ENCODE results near the gene STOML3. TPM values are rescaled to one million over a fixed set of nuclear protein-coding genes. Genes with fewer than 3 reads are reported as not detected.

STOML3 gene
- total and polyA plus RNA-seq, 2 of the 8 experiments (the other 6 are each of a cell fraction or from before 2014, with no cell fraction given) = 0.06 TPM; not detected in 1

DNA sequence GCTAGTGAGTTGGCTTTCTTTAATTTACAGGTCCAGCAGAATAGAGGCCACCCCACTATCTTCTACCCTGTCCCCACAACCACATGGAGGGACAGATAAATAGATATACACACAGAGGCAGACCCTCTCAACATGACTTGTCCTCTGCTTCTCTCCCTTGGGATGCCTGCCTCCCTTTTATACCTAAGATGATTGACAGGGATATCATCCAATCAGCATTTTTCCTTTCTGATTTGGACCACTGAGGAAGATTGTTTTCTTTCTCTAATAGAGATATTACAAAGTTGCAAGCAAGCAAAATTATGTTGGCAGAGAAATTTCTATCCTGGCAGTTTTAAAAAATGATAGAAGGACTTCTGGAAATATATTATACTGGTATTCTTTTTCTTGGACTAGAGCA is 35.8 kb downstream of the STOML3 start:
- H2BK5ac ChIP-seq (ENCODE audit: low read depth, low read length) = no peak overlapping the region
- no peak overlapping the region for H3K14ac ChIP-seq (ENCODE audit: insufficient read length)
- no peak overlapping the region for H2AFZ ChIP-seq (ENCODE audit: low read length)
- H3K18ac ChIP-seq (ENCODE audit: extremely low read depth, low read length) = no peak overlapping the region
- no peak overlapping the region for H3K4me3 ChIP-seq (ENCODE audit: extremely low read depth in 1 of 4, insufficient read depth in 2 of 4, low read depth in 3 of 4, low read length in 4 of 4)
- no peaks in the 10 kb centered on the region for H3K36me3 ChIP-seq (ENCODE audit: control insufficient read depth in 2 of 4, insufficient read depth in 4 of 4, low read length in 3 of 4)
- H2AK5ac ChIP-seq (ENCODE audit: low read depth, low read length) = no peak overlapping the region
- H2BK20ac ChIP-seq (ENCODE audit: low read length) = no peak overlapping the region
- peaks cover 2 to 9% of the 10 kb centered on the region in 2 experiments for H3K9me3 ChIP-seq (ENCODE audit: insufficient read depth in 2 of 2, low read depth in 1 of 2, low read length in 1 of 2)
- H4K5ac ChIP-seq (ENCODE audit: insufficient read length, low read depth, low read length) = no peak overlapping the region
- no peak overlapping the region for H3K4me2 ChIP-seq (ENCODE audit: insufficient read depth in 1 of 2, low read depth in 2 of 2, low read length in 2 of 2)
- H3K79me2 ChIP-seq (ENCODE audit: control insufficient read depth in 1 of 2, insufficient read depth in 2 of 2, low read length in 2 of 2) = no peaks in the 10 kb centered on the region
- FAIRE-seq (no peak), DNase-seq (ENCODE audit: low read depth in 1 of 2, low spot score in 2 of 2) (no peak)
- no peaks in the 10 kb centered on the region for H3K23me2 ChIP-seq (ENCODE audit: low read depth, low read length)
- H4K20me1 ChIP-seq (replicated peaks in 1 of 2; ENCODE audit: control insufficient read depth in 1 of 2, insufficient read depth in 2 of 2, low read length in 2 of 2) = no peaks in the 10 kb centered on the region
- H3K23ac ChIP-seq (ENCODE audit: insufficient read length) = no peak overlapping the region
- H3K27ac ChIP-seq (ENCODE audit: low read depth, low read length) = no peak overlapping the region
- no peaks in the 10 kb centered on the region for H3K4me1 ChIP-seq (replicated peaks in 1 of 4; ENCODE audit: control insufficient read depth in 3 of 4, insufficient read depth in 4 of 4, low read length in 3 of 4)
- H3K9ac ChIP-seq (replicated peaks in 1 of 4; ENCODE audit: extremely low read depth in 1 of 4, low read depth in 3 of 4, low read length in 3 of 4) = no peak overlapping the region
- no peak overlapping the region for H4K91ac ChIP-seq (replicated peaks; ENCODE audit: insufficient read length, low read length)
- H3K79me1 ChIP-seq (ENCODE audit: low read depth, low read length) = no peaks in the 10 kb centered on the region
- CTCF ChIA-PET (ENCODE audit: partially characterized antibody) = no interaction called here
- no peaks in the 10 kb centered on the region for H3K27me3 ChIP-seq (replicated peaks in 1 of 4; ENCODE audit: control insufficient read depth in 3 of 4, extremely low read depth in 1 of 4, insufficient read depth in 3 of 4, low read length in 3 of 4)
- H4K8ac ChIP-seq (ENCODE audit: extremely low read depth, insufficient read depth, low read length) = no peak overlapping the region
- H2BK120ac ChIP-seq (replicated peaks; ENCODE audit: low read depth, low read length) = no peak overlapping the region
- H3K56ac ChIP-seq (replicated peaks; ENCODE audit: insufficient read length, low read depth, low read length) = no peak overlapping the region
- no peak overlapping the region for H2BK15ac ChIP-seq (ENCODE audit: low read length)
- no peak overlapping the region for H2BK12ac ChIP-seq (ENCODE audit: low read depth, low read length)
- POLR2A ChIA-PET (ENCODE audit: partially characterized antibody) = no interaction called here
- no peak overlapping the region for H3K4ac ChIP-seq (replicated peaks; ENCODE audit: insufficient read length, low read depth, low read length)
- no peak for TF ChIP-seq CREB1 (IDR thresholded peaks at IDR 0.05)
- no peak for TF ChIP-seq BRCA1 (IDR thresholded peaks at IDR 0.05; ENCODE audit: low read depth, low read length)
- no peak for TF ChIP-seq FOSL1 (IDR thresholded peaks at IDR 0.05; ENCODE audit: insufficient read depth, low read depth, low read length)
- TF ChIP-seq RFX5 (IDR thresholded peaks at IDR 0.05; ENCODE audit: borderline replicate concordance, low read depth, low read length) = no peak
- TF ChIP-seq, protein P1, sequence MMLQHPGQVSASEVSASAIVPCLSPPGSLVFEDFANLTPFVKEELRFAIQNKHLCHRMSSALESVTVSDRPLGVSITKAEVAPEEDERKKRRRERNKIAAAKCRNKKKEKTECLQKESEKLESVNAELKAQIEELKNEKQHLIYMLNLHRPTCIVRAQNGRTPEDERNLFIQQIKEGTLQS (IDR thresholded peaks at IDR 0.05; ENCODE audit: insufficient read depth, low read depth, low read length) = no peak
- TF ChIP-seq ATF2 (IDR thresholded peaks at IDR 0.05; ENCODE audit: low read length) = no peak
- no peak for TF ChIP-seq CHD2 (IDR thresholded peaks at IDR 0.05; ENCODE audit: low read length)
- TF ChIP-seq SAP30 (IDR thresholded peaks at IDR 0.05; ENCODE audit: insufficient read depth, insufficient replicate concordance, low read length) = no peak
- TF ChIP-seq ASH2L (IDR thresholded peaks at IDR 0.05; ENCODE audit: low read length) = no peak
- no peak for TF ChIP-seq SUZ12 (IDR thresholded peaks at IDR 0.05; ENCODE audit: low read length)
- no peak for TF ChIP-seq E2F6 (IDR thresholded peaks at IDR 0.05)
- TF ChIP-seq NRF1 (IDR thresholded peaks at IDR 0.05; ENCODE audit: low read depth, low read length) = no peak
- no peak for TF ChIP-seq RAD21 (IDR thresholded peaks at IDR 0.05 in 1 of 2, conservative IDR thresholded peaks at IDR 0.05 in 1 of 2; ENCODE audit: low read depth in 2 of 2, low read length in 2 of 2)
